ENCODE results near the gene NFASC.

Gene NFASC

DNA sequence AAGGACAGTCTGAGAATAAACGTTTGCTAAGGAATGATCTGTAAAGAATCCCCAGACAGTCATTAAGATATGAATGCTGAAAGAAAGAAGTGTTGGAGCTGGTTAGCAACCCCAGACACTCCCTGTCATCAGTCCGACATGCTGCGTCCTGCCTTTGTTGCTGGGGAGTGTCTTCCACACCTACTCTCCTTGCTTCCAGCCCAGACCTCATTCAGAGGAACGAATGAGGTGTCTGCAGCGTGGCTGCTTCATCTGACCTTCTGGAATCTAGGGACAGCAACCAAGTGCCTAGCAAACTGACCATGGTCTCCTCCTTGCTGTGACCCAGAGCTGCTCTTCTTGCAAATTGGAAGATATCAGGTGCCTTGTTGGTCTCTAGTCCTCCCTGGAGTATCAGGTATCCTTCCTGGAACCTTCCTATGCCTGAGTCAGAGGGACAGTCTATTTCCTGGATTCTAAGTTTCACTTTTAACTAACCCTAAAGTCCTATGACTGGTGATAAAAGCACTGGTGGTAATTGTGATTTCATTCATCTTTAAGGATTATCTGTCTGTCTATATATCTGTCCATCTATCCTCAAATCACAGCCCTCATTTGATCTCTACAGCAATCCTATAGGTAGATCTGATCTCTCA lies 45.3 kb downstream of the NFASC start:
- peak in 1 of 2 donors; percentile 54 for DNase-seq
- Histone ChIP-seq H3K79me1 (ENCODE audit: low read length) (no peaks in the 10 kb centered on the region), H4K91ac (ENCODE audit: low read depth, low read length) (no peak overlapping the region), H3K27me3 (ENCODE audit: insufficient read depth, low read length) (no peaks in the 10 kb centered on the region), H3K4ac (ENCODE audit: low read depth, low read length) (no peak overlapping the region), H2BK5ac (ENCODE audit: low read depth, low read length, poor library complexity) (no peak overlapping the region), H3K9me3 (ENCODE audit: insufficient read depth, low read depth, low read length) (no peaks in the 10 kb centered on the region), H2BK12ac (ENCODE audit: low read length) (no peak overlapping the region), H3K23ac (ENCODE audit: low read length) (no peak overlapping the region), H3K14ac (ENCODE audit: low read length) (no peak overlapping the region), H2AFZ (ENCODE audit: insufficient read depth, low read length, poor library complexity) (no peak overlapping the region), H3K9ac (ENCODE audit: low read length) (no peak overlapping the region), H3K27ac (ENCODE audit: low read depth, low read length) (no peak overlapping the region), H3K4me3 (ENCODE audit: low read depth, low read length) (no peak overlapping the region), H3K36me3 (ENCODE audit: control insufficient read depth in 1 of 2, insufficient read depth in 2 of 2, low read length in 2 of 2) (no peaks in the 10 kb centered on the region), H3K18ac (ENCODE audit: low read length) (no peak overlapping the region), H2AK5ac (ENCODE audit: low read length) (no peak overlapping the region), H3K4me1 (ENCODE audit: control insufficient read depth in 1 of 2, insufficient read depth in 2 of 2, low read length in 2 of 2) (no peaks in the 10 kb centered on the region), H4K8ac (ENCODE audit: low read depth, low read length) (no peak overlapping the region), H3K4me2 (ENCODE audit: low read length) (no peak overlapping the region), H2BK120ac (ENCODE audit: insufficient read depth, low read length, poor library complexity) (no peak overlapping the region), H3K79me2 (ENCODE audit: control insufficient read depth, insufficient read depth, low read length, poor library complexity) (no peaks in the 10 kb centered on the region), H4K12ac (ENCODE audit: low read depth, low read length) (no peak overlapping the region)
- WGBS (ENCODE audit: extremely low coverage, insufficient coverage, insufficient read length): no CpG with 5 or more reads among the region's 5 CpGs

GRCh38 chr1:204917802-204918201 lies 47.1 kb downstream of the NFASC start:
- no peaks in the 10 kb centered on the region for H3K27me3 ChIP-seq (ENCODE audit: insufficient read depth, low read length)
- H3K18ac ChIP-seq (ENCODE audit: low read length): no peak overlapping the region
- no peak overlapping the region for H3K4me3 ChIP-seq (ENCODE audit: low read depth, low read length)
- no peak overlapping the region for H2BK120ac ChIP-seq (ENCODE audit: insufficient read depth, low read length, poor library complexity)
- no peaks in the 10 kb centered on the region for H3K4me1 ChIP-seq (ENCODE audit: control insufficient read depth in 1 of 2, insufficient read depth in 2 of 2, low read length in 2 of 2)
- H4K91ac ChIP-seq (ENCODE audit: low read depth, low read length): no peak overlapping the region
- H2BK5ac ChIP-seq (ENCODE audit: low read depth, low read length, poor library complexity): no peak overlapping the region
- no peak overlapping the region for H3K14ac ChIP-seq (ENCODE audit: low read length)
- H4K8ac ChIP-seq (ENCODE audit: low read depth, low read length): no peak overlapping the region
- H2AFZ ChIP-seq (ENCODE audit: insufficient read depth, low read length, poor library complexity): no peak overlapping the region
- no peak overlapping the region for H3K4ac ChIP-seq (ENCODE audit: low read depth, low read length)
- no peak for DNase-seq
- no peak overlapping the region for H2BK12ac ChIP-seq (ENCODE audit: low read length)
- no peak overlapping the region for H3K27ac ChIP-seq (ENCODE audit: low read depth, low read length)
- H3K4me2 ChIP-seq (ENCODE audit: low read length): no peak overlapping the region
- no peak overlapping the region for H4K12ac ChIP-seq (ENCODE audit: low read depth, low read length)
- no CpG with 5 or more reads among the region's 2 CpGs for WGBS (ENCODE audit: extremely low coverage, insufficient coverage, insufficient read length)
- H3K36me3 ChIP-seq (ENCODE audit: control insufficient read depth in 1 of 2, insufficient read depth in 2 of 2, low read length in 2 of 2): no peaks in the 10 kb centered on the region
- H3K9ac ChIP-seq (ENCODE audit: low read length): no peak overlapping the region
- H3K79me1 ChIP-seq (ENCODE audit: low read length): no peaks in the 10 kb centered on the region
- H2AK5ac ChIP-seq (ENCODE audit: low read length): no peak overlapping the region
- H3K79me2 ChIP-seq (ENCODE audit: control insufficient read depth, insufficient read depth, low read length, poor library complexity): no peaks in the 10 kb centered on the region
- no peak overlapping the region for H3K23ac ChIP-seq (ENCODE audit: low read length)
- H3K9me3 ChIP-seq (ENCODE audit: insufficient read depth, low read depth, low read length): no peaks in the 10 kb centered on the region

DNA sequence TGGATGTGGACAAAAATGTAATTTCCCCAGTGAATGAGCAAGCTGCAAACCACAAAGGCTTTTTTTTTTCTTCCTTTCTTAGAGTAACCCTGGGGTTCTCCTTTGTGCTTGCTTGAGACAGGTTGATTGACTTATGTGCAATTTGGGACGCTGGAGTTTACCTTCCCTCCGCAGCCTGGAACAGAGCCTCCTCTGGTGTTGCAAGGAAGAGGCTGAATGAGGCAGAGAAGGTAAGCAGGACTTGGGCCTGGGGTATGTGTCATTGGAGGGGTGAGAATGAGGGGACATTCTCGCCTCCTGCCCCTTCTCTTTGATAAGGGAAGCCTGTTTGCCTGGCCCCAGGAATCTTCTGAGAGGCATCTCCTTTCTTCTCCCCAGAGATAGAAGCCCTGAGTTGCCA lies 49.8 kb downstream of the NFASC start:
- Histone ChIP-seq H4K8ac (ENCODE audit: low read depth, low read length) (no peak overlapping the region), H3K79me1 (ENCODE audit: low read length) (peaks cover 1% of the 10 kb centered on the region), H3K79me2 (ENCODE audit: control insufficient read depth, insufficient read depth, low read length, poor library complexity) (no peaks in the 10 kb centered on the region), H3K4me3 (ENCODE audit: low read depth, low read length) (no peak overlapping the region), H2AK5ac (ENCODE audit: low read length) (no peak overlapping the region), H2BK5ac (ENCODE audit: low read depth, low read length, poor library complexity) (no peak overlapping the region), H3K36me3 (ENCODE audit: control insufficient read depth in 1 of 2, insufficient read depth in 2 of 2, low read length in 2 of 2) (no peaks in the 10 kb centered on the region), H2AFZ (ENCODE audit: insufficient read depth, low read length, poor library complexity) (no peak overlapping the region), H4K91ac (ENCODE audit: low read depth, low read length) (no peak overlapping the region), H3K4me1 (ENCODE audit: control insufficient read depth in 1 of 2, insufficient read depth in 2 of 2, low read length in 2 of 2) (peaks cover 12 to 17% of the 10 kb centered on the region in 2 experiments), H2BK120ac (ENCODE audit: insufficient read depth, low read length, poor library complexity) (no peak overlapping the region), H2BK12ac (ENCODE audit: low read length) (no peak overlapping the region), H4K12ac (ENCODE audit: low read depth, low read length) (no peak overlapping the region), H3K14ac (ENCODE audit: low read length) (no peak overlapping the region), H3K23ac (ENCODE audit: low read length) (no peak overlapping the region), H3K4me2 (ENCODE audit: low read length) (no peak overlapping the region), H3K27ac (ENCODE audit: low read depth, low read length) (no peak overlapping the region), H3K27me3 (ENCODE audit: insufficient read depth, low read length) (no peaks in the 10 kb centered on the region), H3K9ac (ENCODE audit: low read length) (no peak overlapping the region), H3K18ac (ENCODE audit: low read length) (no peak overlapping the region), H3K4ac (ENCODE audit: low read depth, low read length) (no peak overlapping the region), H3K9me3 (ENCODE audit: insufficient read depth, low read depth, low read length) (no peaks in the 10 kb centered on the region)
- WGBS (ENCODE audit: extremely low coverage, insufficient coverage, insufficient read length): no CpG with 5 or more reads among the region's 3 CpGs
- DNase-seq: no peak

DNA sequence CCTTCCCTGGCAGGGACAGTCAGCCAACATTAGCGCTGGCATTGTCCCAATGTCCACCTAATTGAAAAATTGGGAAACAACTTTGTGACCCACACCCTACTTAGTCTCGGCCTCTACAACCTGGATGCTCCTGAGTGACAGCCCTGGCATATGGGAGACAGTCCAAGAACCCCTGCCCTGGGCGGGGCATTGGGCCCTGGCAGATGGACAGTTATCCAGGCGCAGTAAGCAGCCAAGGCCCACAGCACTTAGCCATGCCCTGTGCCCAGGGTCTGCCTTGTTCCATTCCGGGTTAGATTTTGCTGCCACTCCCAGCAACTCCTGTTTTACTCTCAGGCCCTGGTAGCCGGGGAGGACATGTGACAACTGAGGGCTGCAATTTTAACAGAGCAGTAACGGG lies 50.3 kb downstream of the NFASC start:
- Histone ChIP-seq H3K23ac (ENCODE audit: low read length) (no peak overlapping the region), H2BK5ac (ENCODE audit: low read depth, low read length, poor library complexity) (no peak overlapping the region), H3K27ac (ENCODE audit: low read depth, low read length) (no peak overlapping the region), H3K36me3 (ENCODE audit: control insufficient read depth in 1 of 2, insufficient read depth in 2 of 2, low read length in 2 of 2) (no peaks in the 10 kb centered on the region), H3K27me3 (ENCODE audit: insufficient read depth, low read length) (no peaks in the 10 kb centered on the region), H3K9me3 (ENCODE audit: insufficient read depth, low read depth, low read length) (no peaks in the 10 kb centered on the region), H4K91ac (ENCODE audit: low read depth, low read length) (no peak overlapping the region), H3K79me1 (ENCODE audit: low read length) (peaks cover 1% of the 10 kb centered on the region), H4K12ac (ENCODE audit: low read depth, low read length) (no peak overlapping the region), H2AFZ (ENCODE audit: insufficient read depth, low read length, poor library complexity) (no peak overlapping the region), H3K4me1 (ENCODE audit: control insufficient read depth in 1 of 2, insufficient read depth in 2 of 2, low read length in 2 of 2) (peaks cover 12 to 17% of the 10 kb centered on the region in 2 experiments), H2BK12ac (ENCODE audit: low read length) (no peak overlapping the region), H3K18ac (ENCODE audit: low read length) (no peak overlapping the region), H3K4ac (ENCODE audit: low read depth, low read length) (no peak overlapping the region), H3K4me3 (ENCODE audit: low read depth, low read length) (no peak overlapping the region), H4K8ac (ENCODE audit: low read depth, low read length) (no peak overlapping the region), H3K9ac (ENCODE audit: low read length) (no peak overlapping the region), H3K14ac (ENCODE audit: low read length) (no peak overlapping the region), H2BK120ac (ENCODE audit: insufficient read depth, low read length, poor library complexity) (no peak overlapping the region), H3K4me2 (ENCODE audit: low read length) (no peak overlapping the region), H3K79me2 (ENCODE audit: control insufficient read depth, insufficient read depth, low read length, poor library complexity) (no peaks in the 10 kb centered on the region), H2AK5ac (ENCODE audit: low read length) (no peak overlapping the region)
- no CpG with 5 or more reads among the region's 7 CpGs for WGBS (ENCODE audit: extremely low coverage, insufficient coverage, insufficient read length)
- DNase-seq: no peak

All from trophoblast cell (in vitro differentiated cells and primary cell).